GM19397 (cell line): ENCODE data around the gene FOS.
A peak's percentile ranks its signal among the peaks of the same experiment; 100 is the strongest.
"Not testable (repeated sequence)": the region's sequence is repeated elsewhere in the genome, so short reads cannot be mapped to it uniquely, and the experiment has no call there.

Source experiments
- ATAC-seq: cut with Tn5 transposase; IDR thresholded peaks from one replicate; pipeline ENCODE4 v1.9.1; 2021; ENCODE audit warnings: mild to moderate bottlenecking, moderate library complexity; ENCODE audit not compliant: unreplicated experiment

Gene FOS

DNA sequence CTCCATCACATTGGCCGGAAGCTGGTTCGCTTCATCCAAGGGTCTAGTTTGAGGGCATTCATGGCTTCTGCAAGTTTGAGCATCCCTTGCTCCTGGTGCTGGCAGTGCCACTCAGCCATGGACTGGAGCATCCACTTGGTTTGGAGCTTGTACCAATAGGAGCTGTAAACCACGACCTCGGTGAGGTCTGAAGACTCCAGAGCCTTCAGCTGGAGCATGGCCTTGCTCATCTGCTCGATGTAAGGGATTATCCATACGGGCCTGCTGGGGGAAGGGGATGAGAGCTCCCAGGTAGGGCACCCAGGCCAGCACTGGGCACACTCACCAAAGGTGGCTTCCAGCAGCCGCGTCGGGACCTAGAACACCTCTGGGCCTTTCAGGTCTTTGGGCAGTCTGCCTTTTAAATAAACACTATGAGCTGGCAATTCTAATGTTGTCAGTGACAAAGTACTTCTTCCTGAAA is 13.5 kb downstream of the FOS start:
- no peak for ATAC-seq

DNA sequence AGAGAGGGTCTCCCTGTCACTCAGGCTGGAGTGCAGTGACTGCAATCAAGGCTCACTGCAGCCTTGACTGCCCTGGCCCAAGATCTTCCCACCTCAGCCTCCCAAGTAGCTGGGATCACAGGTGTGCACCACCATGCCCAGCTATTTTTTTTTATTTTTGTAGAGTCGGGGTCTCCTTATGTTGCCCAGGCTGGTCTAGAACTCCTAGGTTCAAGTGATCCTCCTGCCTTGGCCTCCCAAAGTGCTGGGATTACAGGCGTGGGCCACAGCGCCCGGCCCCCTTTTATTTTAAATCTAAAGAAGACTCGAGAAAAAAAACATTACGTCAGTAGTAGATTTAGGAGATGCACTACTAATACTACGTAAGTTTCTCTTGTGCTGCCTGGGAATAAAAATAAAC is 14.3 kb downstream of the FOS start:
- ATAC-seq: no peak

DNA sequence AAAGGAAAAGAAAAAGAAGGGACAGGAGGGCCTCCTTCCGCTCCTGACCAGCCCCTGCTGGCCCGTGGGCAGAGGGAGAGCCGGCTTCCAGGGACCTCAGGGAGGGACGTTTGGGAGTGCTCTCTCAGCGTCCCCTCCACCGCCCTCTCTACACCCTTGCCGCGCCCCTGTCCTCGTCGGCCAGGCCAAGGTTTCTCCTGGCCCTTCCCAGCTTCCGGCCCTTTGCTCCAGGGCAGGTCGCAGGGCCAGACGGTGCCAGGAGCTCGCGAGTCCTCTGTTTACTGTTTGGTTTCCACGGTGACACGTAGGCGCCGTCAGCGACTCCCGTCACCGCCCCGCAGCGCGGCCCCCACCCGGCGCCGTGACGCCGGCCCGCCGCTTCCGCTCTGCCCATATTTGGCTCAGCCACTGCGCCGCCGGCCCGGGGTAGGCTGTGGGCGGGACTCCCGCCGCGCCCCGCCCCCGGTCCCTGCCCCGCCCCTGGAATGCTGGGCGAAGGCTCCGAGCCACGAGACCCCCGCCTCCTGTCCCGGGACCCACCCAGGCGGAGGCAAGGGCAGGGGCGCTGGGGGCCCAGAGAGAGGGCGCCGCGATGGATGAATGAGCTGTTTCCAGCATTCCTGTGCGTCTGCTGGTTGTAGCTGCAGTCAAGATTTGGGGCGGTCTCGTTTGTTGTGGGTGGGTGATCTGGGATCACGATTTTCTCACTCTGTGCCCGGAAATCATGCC is 15.5 kb downstream of the FOS start:
- peak; percentile 98 for ATAC-seq

DNA sequence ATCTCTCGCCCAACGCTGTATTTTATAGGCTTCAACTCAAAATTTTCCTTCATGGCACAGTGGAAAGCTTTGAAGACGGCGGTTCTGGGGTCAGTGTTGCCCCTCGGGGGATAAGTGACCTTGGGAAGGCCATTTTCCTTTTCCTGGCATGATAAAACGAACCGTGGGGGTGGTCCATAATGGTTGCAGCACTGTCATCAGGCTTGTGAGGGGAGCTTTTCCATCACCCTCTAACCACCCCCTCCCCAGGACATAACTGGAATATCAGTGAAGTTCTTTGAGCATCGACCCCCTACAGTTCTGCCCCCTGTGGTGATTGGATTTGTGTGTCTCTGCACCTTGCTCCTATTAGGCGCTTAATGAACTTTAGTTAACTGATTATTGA is 16.0 kb downstream of the FOS start:
- ATAC-seq: no peak

DNA sequence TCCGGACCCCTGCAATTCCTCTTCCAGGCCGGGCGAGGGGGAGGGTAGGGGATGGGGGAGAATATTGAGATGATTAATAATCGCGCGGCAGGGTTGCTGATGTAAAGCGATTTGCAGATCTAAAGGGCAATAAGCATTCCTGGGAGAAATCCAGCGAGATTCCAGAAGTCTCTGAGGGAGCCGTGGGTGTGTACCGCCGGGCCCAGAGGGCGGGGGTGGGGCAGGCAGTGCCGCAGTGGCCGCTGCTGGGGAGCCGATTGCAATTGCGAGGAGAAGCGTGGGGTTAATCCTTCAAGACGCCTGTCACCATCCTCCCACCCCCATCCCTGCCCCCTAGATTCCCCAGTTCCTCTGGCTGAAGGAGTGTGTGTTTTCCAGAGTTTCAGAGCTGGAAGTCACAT is 16.4 kb downstream of the FOS start:
- ATAC-seq: no peak

DNA sequence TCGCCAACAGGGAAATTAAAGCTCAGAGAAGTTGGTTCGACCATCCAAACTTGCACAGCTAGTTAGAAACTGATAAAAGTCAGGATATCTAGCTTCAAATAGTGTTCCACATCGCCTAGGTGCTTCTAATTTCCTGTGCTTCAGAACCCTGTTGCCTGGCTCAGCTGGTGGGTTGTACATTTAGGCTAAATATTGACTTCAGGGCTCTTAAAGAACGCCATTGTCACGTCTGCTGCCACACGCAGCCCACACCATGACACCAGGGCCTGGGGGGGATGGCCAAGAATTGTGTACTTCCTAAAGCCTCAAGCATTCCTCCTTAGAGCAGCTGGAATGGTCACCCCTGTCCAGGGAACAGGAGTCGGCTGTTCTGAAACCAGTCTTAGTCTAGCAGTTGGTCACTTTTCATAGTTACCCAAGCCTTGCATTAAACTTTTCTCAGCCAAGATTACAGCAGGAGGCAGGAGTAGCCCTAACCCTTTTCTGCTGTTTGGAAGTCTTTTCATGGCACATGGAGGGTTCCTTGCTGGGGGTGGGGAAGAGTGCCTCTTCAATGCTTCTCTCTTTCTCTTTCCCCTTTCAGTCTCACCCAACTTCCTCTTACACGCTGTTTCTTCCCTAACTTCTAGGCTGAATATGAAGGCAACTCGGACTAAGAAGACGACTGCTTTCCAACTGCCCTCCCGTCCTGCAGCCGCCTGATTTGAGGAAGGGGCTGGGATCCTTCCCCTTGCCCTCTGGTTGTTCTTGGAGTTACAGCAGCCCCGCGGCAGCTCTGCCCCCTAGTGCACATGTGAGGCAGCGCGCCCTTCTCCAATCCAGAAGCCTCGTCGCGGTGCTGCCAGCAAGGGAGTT is 17.1 kb downstream of the FOS start:
- ATAC-seq: no peak

DNA sequence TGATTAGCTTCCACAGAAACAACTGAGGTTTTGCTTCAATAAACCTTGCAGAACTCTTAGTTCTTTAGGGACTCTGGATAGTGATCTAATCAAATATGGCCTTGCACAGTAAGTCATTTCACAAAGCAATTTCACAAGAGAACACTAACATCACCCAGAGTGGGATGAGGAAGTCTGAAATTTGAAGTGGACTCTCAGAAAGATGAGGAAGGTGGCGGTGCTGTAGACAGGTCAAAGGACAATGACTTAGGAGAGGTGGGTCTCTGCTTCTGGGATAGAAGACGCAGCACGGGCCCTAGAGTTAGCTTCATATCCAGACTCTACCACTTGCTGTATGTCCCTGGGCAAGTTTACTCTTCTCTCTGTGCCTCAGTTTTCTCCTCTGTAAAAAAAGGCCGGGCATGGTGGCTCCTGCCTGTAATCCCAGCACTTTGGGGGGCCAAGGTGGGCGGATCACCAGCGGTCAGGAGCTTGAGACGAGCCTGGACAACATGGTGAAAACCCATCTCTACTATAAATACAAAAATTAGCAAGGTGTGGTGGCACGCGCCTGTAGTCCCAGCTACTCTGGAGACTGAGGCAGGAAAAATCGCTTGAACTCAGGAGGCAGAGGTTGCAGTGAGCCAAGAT is 18.9 kb downstream of the FOS start:
- no peak for ATAC-seq

DNA sequence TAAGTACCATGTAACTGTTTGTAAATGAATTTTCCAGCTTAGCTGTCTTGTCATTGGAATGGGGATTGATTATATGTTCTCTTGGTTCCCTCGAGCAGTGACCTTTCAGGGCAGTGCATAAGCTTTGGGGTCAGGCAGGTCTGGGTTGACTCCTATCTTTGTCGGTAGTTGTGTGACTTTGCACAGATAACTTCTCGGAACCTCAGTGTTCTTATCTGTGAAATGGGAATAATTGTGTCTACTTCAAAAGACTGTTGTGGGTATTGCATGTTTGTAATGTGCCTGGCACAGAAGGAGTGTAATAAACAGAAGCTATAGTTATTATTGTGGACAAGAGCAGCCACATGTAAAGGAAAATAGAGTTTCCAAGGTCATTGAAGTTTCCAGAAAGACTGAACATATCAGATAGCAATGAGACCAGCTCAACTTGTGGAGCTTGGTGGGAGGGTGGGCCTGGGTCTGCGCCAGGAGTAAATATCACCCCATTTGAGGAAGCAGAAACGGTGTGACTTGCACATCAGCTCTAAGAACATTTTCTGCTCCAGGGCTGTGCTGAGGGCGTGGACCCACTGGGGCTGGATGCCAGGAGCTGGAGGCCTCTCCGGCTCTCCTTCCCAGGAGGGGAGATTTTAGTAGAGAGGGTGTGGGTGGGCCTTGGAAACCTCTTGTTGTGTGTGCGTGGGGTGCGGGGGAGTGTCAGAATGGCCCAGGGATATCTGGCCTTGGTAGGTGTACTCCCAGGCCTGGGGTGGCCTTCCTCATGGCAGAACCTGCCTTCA is 19.7 kb downstream of the FOS start:
- no peak for ATAC-seq

DNA sequence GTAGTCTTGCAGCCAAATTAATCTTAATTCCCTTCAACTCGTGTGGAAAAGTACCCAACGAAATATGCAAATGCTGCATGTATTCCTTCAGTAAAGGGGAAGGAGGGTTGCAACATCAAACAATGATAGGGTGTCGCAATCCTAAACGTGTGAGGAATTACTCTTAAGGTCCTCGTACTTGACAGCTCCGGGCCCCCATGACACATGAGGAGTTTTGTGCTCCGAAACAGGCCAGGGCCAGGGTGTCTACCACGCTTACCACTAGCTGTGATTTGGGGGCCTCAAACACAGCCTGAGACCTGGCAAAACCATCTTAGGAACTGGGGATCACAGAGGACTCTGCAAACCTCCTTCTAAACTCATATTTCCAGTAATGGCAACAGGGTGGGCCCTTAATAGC is 20.4 kb downstream of the FOS start:
- ATAC-seq: no peak

DNA sequence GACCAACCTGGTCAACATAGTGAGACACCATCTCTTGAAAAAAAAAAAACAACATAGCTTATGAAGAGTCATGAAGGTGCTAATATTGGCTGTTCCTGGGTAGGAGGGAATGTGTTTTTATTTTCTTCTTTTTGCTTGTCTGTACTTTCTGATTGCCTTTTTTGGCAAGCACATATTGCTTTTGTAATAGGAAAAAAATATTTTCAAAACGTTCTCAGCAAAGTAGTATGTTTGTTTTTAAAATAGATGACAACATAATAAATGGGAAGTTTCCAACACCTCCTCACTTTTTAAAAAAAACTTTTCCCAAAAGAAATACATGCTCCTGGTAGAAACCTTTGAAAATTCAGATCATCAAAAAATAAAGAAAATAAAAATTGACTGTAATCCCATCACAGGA is 20.9 kb downstream of the FOS start:
- no peak for ATAC-seq

DNA sequence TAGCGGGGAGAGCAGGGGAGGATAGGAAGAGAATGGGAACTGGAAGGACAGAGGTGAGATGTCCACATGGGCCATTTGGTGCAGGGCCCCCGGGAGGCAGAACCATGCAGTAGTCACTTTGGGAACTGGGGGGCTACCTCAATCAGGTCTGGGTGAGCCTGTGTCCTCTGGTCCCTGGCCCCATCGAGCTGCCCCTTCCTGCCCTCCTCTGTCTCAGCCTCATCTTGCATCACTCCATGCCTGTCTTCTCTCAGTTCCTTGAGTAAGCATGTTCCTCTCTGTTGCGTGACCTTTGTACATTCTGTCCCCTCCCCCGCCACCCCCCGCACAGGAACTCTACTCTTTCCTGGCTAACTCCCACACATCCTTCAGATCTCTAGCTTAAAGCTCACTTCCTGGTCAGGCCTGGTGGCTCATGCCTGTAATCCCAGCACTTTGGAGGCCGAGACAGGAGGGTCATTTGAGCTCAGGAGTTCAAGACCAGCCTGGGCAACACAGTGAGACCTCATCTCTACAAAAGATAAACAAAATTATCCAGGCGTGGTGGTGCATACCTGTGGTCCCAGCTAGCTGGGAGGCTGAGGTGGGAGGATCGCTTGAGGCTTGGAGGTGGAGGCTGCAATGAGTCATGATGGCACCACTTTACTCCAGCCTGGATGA is 23.2 kb downstream of the FOS start:
- no peak for ATAC-seq

DNA sequence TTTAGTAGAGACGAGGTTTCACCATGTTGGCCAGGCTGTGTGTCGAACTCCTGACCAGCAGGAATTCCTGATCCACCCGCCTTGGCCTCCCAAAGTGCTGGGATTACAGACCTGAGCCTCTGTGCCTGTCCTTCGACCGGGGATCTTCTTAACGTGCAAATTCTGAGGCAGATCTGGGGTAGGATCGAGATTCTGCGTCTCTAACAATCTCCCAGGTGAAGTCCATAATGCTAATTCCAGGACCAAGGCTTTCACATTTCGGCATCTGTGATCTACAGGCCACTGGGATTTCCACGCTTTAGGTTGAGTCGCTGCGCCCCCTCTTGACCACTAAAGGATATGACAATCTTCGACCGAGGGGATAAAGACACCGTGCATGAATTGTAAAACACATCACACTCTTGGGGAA is 24.8 kb downstream of the FOS start:
- no peak for ATAC-seq

DNA sequence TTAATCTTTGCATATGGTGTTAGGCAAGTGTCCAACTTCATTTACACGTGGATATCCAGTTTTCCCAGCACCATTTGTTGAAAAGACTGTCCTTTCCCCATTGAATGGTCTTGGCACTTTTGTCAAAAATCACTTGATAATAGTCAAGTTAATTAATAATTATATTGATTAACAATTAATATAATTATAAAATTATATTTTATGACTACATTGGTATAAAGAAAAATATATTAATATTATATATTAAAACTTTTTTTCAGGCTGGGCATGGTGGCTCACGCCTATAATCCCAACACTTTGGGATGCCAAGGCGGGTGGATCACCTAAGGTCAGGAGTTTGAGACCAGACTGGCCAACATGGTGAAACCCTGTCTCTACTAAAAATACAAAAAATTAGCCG is 27.8 kb downstream of the FOS start:
- not testable (repeated sequence) for ATAC-seq

DNA sequence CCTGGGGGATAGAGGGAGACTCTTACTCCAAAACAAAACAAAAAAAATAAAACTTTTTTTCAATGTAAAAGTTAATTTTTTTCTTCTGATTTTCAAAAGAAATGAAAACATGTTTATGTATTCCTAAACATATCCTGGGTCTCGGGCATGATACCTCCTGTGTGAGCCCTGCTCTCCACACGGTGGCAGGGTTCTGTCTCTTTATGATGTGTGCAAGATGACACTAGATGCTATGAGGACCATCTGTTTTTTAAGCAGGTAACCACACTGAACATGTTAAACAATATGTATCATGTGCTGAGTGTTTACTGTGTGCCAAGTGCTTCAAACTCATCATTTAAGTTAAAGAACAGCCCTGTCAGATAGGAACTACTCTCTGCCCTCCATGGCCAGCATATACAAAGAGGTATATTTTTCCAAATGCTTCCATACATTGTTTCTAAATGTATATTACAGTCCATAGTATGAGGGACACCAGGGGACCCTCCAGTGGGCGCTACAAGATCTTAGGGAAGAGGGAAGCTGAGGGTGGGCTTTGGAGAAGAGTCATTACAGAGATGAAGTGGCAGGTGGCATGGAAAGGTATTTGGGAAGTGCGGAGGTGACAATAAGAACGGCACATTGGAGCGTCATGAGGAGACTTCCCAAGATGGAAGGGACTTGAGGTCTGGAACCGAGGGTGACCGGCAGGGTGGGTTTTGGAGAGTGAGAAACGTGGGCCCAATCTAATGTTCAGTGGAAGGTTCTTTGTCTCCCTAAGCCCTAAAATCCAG is 28.5 kb downstream of the FOS start:
- ATAC-seq: no peak

DNA sequence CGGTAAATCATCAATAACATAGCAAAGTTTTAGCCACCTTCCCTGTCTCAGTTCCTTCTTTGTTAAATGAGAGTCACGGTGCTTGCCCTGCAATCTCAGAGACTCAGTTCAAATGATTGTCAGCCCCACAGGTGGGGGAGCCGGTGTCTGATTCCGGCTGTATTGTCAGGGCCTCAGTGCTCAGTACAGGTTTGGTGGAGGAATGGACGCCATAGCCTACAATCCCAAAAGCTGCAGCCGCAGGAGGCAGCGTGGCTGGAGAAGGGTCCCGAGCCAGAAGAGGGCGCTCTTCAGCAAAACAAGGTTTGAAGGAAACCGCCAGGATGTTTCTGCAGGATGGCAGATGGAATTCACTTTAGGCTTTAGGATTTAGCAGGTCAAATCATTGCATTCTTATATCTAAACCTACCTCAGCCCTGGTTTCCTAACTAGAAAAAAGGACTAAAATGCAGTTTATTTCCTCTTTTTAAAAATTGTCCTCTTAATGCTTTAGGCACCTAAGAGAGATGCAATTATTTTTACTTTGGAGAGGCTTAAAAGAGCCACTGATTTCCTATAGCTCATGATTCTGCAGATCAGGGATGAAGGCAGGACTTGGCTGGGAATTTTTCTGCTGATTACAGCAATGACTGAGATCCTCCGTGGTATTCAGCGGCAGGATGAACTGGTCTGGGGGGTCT is 29.2 kb downstream of the FOS start:
- no peak for ATAC-seq

DNA sequence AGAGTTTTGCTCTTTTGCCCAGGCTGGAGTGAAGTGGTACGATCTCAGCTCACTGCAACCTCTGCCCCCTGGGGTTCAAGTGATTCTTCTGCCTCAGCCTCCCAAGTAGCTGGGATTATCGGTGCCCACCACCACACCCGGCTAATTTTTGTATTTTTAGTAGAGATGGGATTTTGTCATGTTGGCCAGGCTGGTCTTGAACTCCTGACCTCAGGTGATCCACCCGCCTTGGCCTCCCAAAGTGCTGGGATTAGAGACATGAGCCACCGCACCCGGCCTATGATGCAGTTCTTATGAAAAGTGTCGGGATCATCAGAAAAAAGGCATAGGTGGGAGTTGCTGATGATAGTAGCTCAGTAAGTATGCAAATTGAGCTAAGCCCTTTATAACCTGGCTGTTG is 30.4 kb downstream of the FOS start:
- not testable (repeated sequence) for ATAC-seq

DNA sequence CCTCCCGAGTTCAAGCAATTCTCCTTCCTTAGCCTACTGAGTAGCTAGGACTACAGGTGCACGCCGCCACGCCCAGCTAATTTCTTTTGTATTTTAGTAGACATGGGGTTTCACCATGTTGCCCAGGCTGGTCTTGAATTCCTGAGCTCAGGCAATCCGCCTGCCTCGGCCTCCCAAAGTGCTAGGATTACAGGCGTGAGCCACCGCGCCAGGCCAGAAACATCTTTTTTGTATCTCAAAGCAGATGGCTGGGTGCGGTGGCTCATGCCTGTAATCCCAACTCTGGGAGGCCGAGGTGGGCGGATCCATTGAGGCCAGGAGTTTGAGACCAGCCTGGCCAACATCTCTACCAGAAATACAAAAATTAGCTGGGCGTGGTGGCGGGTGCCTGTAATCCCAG is 30.9 kb downstream of the FOS start:
- not testable (repeated sequence) for ATAC-seq

DNA sequence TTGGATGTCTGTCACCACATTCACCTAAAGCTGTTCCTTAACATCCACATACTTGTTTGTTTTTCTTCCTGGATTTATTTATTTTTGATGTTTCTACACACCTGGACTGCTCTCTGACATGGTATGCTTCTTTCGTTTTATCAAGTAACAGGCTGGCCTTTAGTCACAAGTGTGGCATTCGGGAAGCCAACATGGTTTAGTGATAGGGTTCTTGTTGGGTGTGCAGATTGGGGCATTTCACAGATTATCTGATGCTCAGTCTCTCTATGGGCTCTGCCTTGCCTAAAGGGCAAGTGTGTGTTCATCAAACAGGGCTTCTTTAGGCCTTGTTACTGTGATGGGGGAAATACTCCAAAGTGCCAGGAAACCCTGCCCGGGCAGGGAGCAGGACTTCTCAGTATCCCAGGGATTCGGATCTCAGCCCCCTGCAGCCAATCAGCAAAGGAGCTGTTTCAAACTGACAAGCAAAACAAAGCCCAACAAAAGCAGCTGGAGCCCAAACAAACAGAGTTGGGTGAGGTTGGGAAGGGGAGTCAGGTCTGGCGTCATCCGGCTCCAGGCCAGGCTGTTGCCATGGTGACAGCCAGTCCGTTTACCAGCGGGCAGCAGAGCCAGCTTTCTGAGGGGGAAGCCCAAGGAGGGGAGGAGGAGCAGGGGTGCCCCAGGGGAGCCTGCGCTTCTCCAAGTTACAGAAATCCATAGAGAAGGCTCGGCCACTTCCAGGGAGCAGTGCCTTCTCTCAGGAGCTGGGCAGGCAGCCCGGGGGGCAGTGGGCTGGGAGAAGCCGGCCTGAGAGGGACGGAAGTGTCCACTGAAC is 31.9 kb downstream of the FOS start:
- no peak for ATAC-seq
